T-cell (primary cell): ENCODE data around the gene OR2D3. TPM values are rescaled to one million over a fixed set of nuclear protein-coding genes. Genes with fewer than 3 reads are reported as not detected.

Experiments
- ATAC-seq, 4 experiments: fragments of 200-7000 bp in 3 of 4; fragments of 150-1000 bp in 1 of 4; cut with Tn5 transposase; replicated peaks in 1 of 4; 1 replicate in 3 of 4; 2 replicates in 1 of 4; pipeline ENCODE4 v1.10.0; 2021; ENCODE audit warnings: moderate library complexity in 3 of 4, mild to moderate bottlenecking in 2 of 4, moderate number of reproducible peaks in 1 of 4
- CTCF ChIA-PET, 2 donors: fragments of 300-600 bp; sonication (Branson Sonifier 250); formaldehyde crosslinking; loops; one replicate each; lab custom pipeline; 2022; ENCODE audit warnings: antibody characterized with exemption in 2 of 2; lab: Charles Lee
- POLR2A ChIA-PET, 2 donors: fragments of 300-600 bp; sonication (Branson Sonifier 250); formaldehyde crosslinking; loops; one replicate each; lab custom pipeline; 2022; ENCODE audit warnings: antibody characterized with exemption in 2 of 2; lab: Charles Lee
- DNase-seq, 35 experiments: peaks; one replicate each; pipeline versions ENCODE4 v3.0.0 to v3.0.0-alpha.2; 2013 to 2023
- H3K27ac ChIP-seq: one replicate; pipeline ENCODE4 v1.5.1; 2013; ENCODE audit warnings: low read length
- H3K27me3 ChIP-seq, 2 experiments: replicated peaks in 1 of 2; 1 replicate in 1 of 2; 2 replicates in 1 of 2; pipeline versions ENCODE4 v1.6.1 to v1.7.0; 2013; ENCODE audit warnings: low read length in 1 of 2, mixed read lengths in 1 of 2; ENCODE audit not compliant: control insufficient read depth in 2 of 2, insufficient read depth in 2 of 2; ENCODE audit errors: extremely low read depth in 1 of 2
- H3K36me3 ChIP-seq, 2 donors: 1 replicate in 1 of 2; 2 replicates in 1 of 2; pipeline versions ENCODE4 v1.6.1 to v1.7.0; 2013; ENCODE audit warnings: low read length in 1 of 2; ENCODE audit not compliant: control insufficient read depth in 2 of 2, insufficient read depth in 1 of 2; ENCODE audit errors: extremely low read depth in 1 of 2
- H3K4me1 ChIP-seq, 2 experiments: 1 replicate in 1 of 2; 2 replicates in 1 of 2; pipeline versions ENCODE4 v1.6.1 to v1.7.0; 2013; ENCODE audit warnings: low read length in 2 of 2, mixed read lengths in 1 of 2; ENCODE audit not compliant: insufficient read depth in 2 of 2, control insufficient read depth in 1 of 2; ENCODE audit errors: extremely low read depth in 1 of 2
- H3K4me3 ChIP-seq, 2 donors: 1 replicate in 1 of 2; 2 replicates in 1 of 2; pipeline versions ENCODE4 v1.5.1 to v1.7.0; 2013; ENCODE audit warnings: mild to moderate bottlenecking in 2 of 2, low read length in 1 of 2, moderate library complexity in 1 of 2; ENCODE audit not compliant: control insufficient read depth in 1 of 2; ENCODE audit errors: extremely low read depth in 1 of 2
- H3K9me3 ChIP-seq: 2 replicates; pipeline ENCODE4 v1.7.0; 2013
- H3K27ac Mint-ChIP-seq, 2 donors: one replicate each; pipeline ENCODE4 v1.8.0; 2020 to 2021; ENCODE audit warnings: mild to moderate bottlenecking in 2 of 2, mixed read lengths in 2 of 2
- H3K27me3 Mint-ChIP-seq, 2 donors: one replicate each; pipeline ENCODE4 v1.8.0; 2021 to 2022; ENCODE audit warnings: mixed read lengths in 2 of 2
- H3K36me3 Mint-ChIP-seq: one replicate; pipeline ENCODE4 v1.8.0; 2021; ENCODE audit warnings: mixed read lengths
- H3K4me1 Mint-ChIP-seq, 3 donors: one replicate each; pipeline ENCODE4 v1.8.0; 2020 to 2022; ENCODE audit warnings: mixed read lengths in 3 of 3, mild to moderate bottlenecking in 1 of 3
- H3K4me3 Mint-ChIP-seq, 3 donors: one replicate each; pipeline ENCODE4 v1.8.0; 2020 to 2022; ENCODE audit warnings: mild to moderate bottlenecking in 3 of 3, mixed read lengths in 3 of 3, moderate library complexity in 3 of 3
- H3K9me3 Mint-ChIP-seq, 3 donors: one replicate each; pipeline ENCODE4 v1.8.0; 2020 to 2022; ENCODE audit warnings: mixed read lengths in 3 of 3
- WGBS: methylation state at CpG from one replicate; pipeline ENCODE4 v1.1.5; 2013; ENCODE audit warnings: missing lambda C conversion rate; ENCODE audit not compliant: insufficient coverage; 5-methylcytosine and 5-hydroxymethylcytosine counted together
- total RNA-seq, 35 experiments: library from RNA in 6 of 35; stranded (reverse) in 6 of 35; fragments of 120-200 nt in 1 of 35; gene quantifications; one replicate each; pipeline versions ENCODE4 v1.2.1 to v1.2.4 and lab custom pipeline; 2013 to 2026

The OR2D3 gene, protein sequence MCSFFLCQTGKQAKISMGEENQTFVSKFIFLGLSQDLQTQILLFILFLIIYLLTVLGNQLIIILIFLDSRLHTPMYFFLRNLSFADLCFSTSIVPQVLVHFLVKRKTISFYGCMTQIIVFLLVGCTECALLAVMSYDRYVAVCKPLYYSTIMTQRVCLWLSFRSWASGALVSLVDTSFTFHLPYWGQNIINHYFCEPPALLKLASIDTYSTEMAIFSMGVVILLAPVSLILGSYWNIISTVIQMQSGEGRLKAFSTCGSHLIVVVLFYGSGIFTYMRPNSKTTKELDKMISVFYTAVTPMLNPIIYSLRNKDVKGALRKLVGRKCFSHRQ
- total RNA-seq (not detected), total RNA-seq (lab: John Stamatoyannopoulos, UW) (0 reads per million in 29 experiments)
- total RNA-seq (2013): not detected

DNA sequence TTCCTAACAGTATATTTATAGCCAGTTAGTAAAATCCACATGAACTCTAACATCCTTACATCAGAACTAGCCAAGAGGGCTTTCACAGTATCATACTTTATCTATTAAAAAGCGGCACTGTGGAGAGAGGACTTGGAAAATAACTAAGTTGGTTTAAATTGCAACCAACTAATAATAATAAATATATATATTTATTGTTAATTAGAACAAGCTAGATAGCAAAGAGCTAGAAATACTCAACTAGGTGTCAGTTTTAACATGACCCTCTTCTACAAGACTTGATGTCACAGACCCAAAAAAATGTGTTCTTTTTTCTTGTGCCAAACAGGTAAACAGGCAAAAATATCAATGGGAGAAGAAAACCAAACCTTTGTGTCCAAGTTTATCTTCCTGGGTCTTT, at the start of gene OR2D3:
Gene OR2D3 (plus strand): TSS at position 301 of the 400 bp plus-strand sequence. CDS start 0 bp downstream, at position 301.
- no peak for DNase-seq
- Histone ChIP-seq H3K36me3 (no peaks in the 10 kb centered on the region), H3K4me3 (no peak within 1 kb of the TSS), H3K27me3 (no peaks in the 10 kb centered on the region), H3K27ac (no peak within 1 kb of the TSS), H3K9me3 (no peaks in the 10 kb centered on the region), H3K4me1 (no peaks in the 10 kb centered on the region)
- no peak for ATAC-seq
- H3K27ac Mint-ChIP-seq: no peak within 1 kb of the TSS
- POLR2A ChIA-PET: no interaction called here
- H3K27me3 Mint-ChIP-seq: peaks cover 14 to 37% of the 10 kb centered on the region in 2 donors
- WGBS: no CpG with 5 or more reads among the region's 1 CpG
- peaks cover 0 to 5% (median 0%) of the 10 kb centered on the region in 3 donors for H3K9me3 Mint-ChIP-seq
- no peak within 1 kb of the TSS for H3K4me3 Mint-ChIP-seq
- H3K36me3 Mint-ChIP-seq: no peaks in the 10 kb centered on the region
- CTCF ChIA-PET: no interaction called here
- peaks cover 2% of the 10 kb centered on the region in 3 donors for H3K4me1 Mint-ChIP-seq

DNA sequence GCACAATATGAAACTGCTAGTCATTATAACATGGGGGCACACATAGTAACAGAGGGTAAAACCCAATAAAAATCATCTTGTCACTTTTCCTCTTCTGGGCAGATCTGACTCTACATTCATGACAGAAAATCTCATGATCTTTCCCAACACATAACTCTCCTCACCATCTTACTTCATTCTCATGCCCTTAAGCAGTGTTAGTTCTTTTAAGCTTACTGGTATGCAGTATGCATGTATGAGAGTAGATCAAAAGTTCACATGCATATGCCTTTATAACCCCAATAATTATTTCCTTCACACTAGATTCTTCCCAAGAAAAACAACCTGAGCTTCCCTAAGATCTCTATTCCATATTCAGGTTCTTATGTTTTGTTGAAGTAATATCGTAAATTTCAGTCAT, 49.5 kb upstream of the OR2D3 start:
- peaks cover 0 to 3% of the 10 kb centered on the region in 2 experiments for H3K27me3 ChIP-seq
- Mint-ChIP-seq H3K27ac (no peak overlapping the region), H3K27me3 (peaks cover 2 to 11% of the 10 kb centered on the region in 2 donors), H3K9me3 (no peaks in the 10 kb centered on the region), H3K36me3 (no peaks in the 10 kb centered on the region), H3K4me1 (no peaks in the 10 kb centered on the region), H3K4me3 (no peak overlapping the region)
- no peaks in the 10 kb centered on the region for H3K4me1 ChIP-seq
- H3K4me3 ChIP-seq: no peak overlapping the region
- CTCF ChIA-PET: no interaction called here
- no peaks in the 10 kb centered on the region for H3K36me3 ChIP-seq
- POLR2A ChIA-PET: no interaction called here
- DNase-seq: no peak
- H3K27ac ChIP-seq: no peak overlapping the region
- no peaks in the 10 kb centered on the region for H3K9me3 ChIP-seq
- WGBS: no CpG with 5 or more reads among the region's 1 CpG
- no peak for ATAC-seq

DNA sequence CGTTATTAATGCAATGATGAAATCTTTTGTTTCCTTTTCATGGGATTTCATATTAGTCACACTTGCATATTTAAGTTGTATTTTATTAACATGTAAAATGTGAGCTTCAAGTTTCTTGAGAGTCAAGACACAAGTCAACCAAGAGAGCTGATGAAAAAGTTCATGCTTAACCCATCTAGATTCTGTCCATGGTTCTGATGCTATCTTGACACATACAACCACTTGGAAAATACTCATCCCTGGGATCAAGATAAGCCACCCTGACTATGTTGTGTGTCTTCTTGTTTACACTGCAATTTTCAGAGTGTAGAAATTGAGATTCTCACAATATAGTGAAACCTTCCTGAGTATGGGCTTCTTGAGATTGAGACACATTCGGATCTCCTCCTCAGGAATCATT, 45.0 kb upstream of the OR2D3 start:
- POLR2A ChIA-PET: no interaction called here
- WGBS: 100% methylated on average over 1 of the region's 2 CpGs
- H3K9me3 ChIP-seq: no peaks in the 10 kb centered on the region
- Mint-ChIP-seq H3K36me3 (no peaks in the 10 kb centered on the region), H3K4me3 (no peak overlapping the region), H3K27ac (no peak overlapping the region), H3K27me3 (peaks cover 7 to 11% of the 10 kb centered on the region in 2 donors), H3K4me1 (no peaks in the 10 kb centered on the region), H3K9me3 (no peaks in the 10 kb centered on the region)
- H3K36me3 ChIP-seq: no peaks in the 10 kb centered on the region
- DNase-seq: no peak
- H3K4me1 ChIP-seq: no peaks in the 10 kb centered on the region
- no peak for ATAC-seq
- peaks cover 0 to 9% of the 10 kb centered on the region in 2 experiments for H3K27me3 ChIP-seq
- no peak overlapping the region for H3K27ac ChIP-seq
- H3K4me3 ChIP-seq: no peak overlapping the region
- CTCF ChIA-PET: no interaction called here

DNA sequence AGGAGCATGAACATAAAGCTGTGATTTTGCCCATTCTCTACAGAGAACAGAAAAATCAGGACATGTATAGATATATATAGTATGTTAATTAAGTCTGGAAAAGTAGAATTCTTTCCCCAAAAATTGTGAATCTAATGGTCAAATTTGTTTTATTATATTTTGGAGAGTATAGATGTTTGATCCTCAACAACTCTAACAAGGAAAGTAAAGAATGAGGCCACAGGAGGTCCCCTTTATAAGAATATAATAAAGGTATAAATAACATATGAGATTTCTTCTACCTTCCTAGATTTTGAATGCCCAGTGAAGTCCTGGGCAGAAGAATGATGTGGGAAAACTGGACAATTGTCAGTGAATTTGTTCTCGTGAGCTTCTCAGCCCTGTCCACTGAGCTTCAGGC, 44.5 kb upstream of the OR2D3 start, which contains the start of gene OR10A4:
Gene OR10A4 (plus strand): TSS at position 301 of the 400 bp plus-strand sequence. CDS start 23 bp downstream, at position 324.
- H3K27ac ChIP-seq: no peak within 1 kb of the TSS
- H3K36me3 Mint-ChIP-seq: no peaks in the 10 kb centered on the region
- H3K9me3 Mint-ChIP-seq: no peaks in the 10 kb centered on the region
- no peaks in the 10 kb centered on the region for H3K4me1 ChIP-seq
- ATAC-seq (no peak), DNase-seq (no peak)
- H3K36me3 ChIP-seq: no peaks in the 10 kb centered on the region
- H3K4me1 Mint-ChIP-seq: no peaks in the 10 kb centered on the region
- H3K9me3 ChIP-seq: no peaks in the 10 kb centered on the region
- peaks cover 5 to 13% of the 10 kb centered on the region in 2 donors for H3K27me3 Mint-ChIP-seq
- 67% methylated on average over 1 of the region's 1 CpG for WGBS
- H3K27me3 ChIP-seq: peaks cover 0 to 9% of the 10 kb centered on the region in 2 experiments
- H3K4me3 Mint-ChIP-seq: no peak within 1 kb of the TSS
- no peak within 1 kb of the TSS for H3K27ac Mint-ChIP-seq
- ChIA-PET CTCF (interaction anchor here in 1 of 2 donors (0.5 kb wide), 1 partner anchor 309 kb away, joined by 4 read pairs; no protein-coding TSS in a partner anchor), POLR2A (no interaction called here)
- H3K4me3 ChIP-seq: no peak within 1 kb of the TSS

DNA sequence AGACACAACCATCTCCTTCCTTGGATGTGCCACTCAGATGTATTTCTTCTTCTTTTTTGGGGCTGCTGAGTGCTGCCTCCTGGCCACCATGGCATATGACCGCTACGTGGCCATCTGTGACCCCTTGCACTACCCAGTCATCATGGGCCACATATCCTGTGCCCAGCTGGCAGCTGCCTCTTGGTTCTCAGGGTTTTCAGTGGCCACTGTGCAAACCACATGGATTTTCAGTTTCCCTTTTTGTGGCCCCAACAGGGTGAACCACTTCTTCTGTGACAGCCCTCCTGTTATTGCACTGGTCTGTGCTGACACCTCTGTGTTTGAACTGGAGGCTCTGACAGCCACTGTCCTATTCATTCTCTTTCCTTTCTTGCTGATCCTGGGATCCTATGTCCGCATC, 43.9 kb upstream of the OR2D3 start:
- Histone ChIP-seq H3K27ac (no peak overlapping the region), H3K36me3 (no peaks in the 10 kb centered on the region), H3K4me1 (no peaks in the 10 kb centered on the region), H3K27me3 (peaks cover 0 to 9% of the 10 kb centered on the region in 2 experiments), H3K4me3 (no peak overlapping the region), H3K9me3 (no peaks in the 10 kb centered on the region)
- ChIA-PET CTCF (no interaction called here), POLR2A (no interaction called here)
- H3K36me3 Mint-ChIP-seq: no peaks in the 10 kb centered on the region
- H3K4me3 Mint-ChIP-seq: no peak overlapping the region
- ATAC-seq (no peak), DNase-seq (no peak)
- H3K27ac Mint-ChIP-seq: no peak overlapping the region
- WGBS: 85% methylated on average over 3 of the region's 3 CpGs
- no peaks in the 10 kb centered on the region for H3K9me3 Mint-ChIP-seq
- H3K27me3 Mint-ChIP-seq: peaks cover 3 to 13% of the 10 kb centered on the region in 2 donors
- no peaks in the 10 kb centered on the region for H3K4me1 Mint-ChIP-seq

DNA sequence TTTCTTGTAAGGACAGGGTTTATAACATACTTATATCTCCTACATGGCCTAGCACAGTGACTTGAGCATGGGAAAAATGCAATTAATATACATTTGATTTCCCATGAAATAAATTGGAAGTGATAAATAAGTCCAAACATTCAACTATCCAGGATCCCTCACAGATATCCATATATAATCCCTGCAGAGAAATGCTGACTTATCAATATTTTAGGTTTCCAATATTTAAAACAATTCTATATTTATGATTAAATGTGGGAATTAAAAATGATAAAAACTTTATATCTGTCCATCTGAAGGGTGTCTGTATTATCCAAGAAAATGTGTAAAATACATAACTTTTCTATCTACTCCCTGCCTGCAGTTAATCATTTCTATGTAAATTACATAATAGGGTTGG, 38.1 kb upstream of the OR2D3 start:
- H3K9me3 ChIP-seq: no peaks in the 10 kb centered on the region
- H3K27me3 ChIP-seq: no peaks in the 10 kb centered on the region
- Mint-ChIP-seq H3K9me3 (no peaks in the 10 kb centered on the region), H3K27ac (no peak overlapping the region), H3K4me1 (no peaks in the 10 kb centered on the region), H3K27me3 (peaks cover 4 to 11% of the 10 kb centered on the region in 2 donors), H3K36me3 (no peaks in the 10 kb centered on the region), H3K4me3 (no peak overlapping the region)
- no peak overlapping the region for H3K27ac ChIP-seq
- POLR2A ChIA-PET: no interaction called here
- no peak overlapping the region for H3K4me3 ChIP-seq
- DNase-seq (no peak), ATAC-seq (no peak)
- H3K36me3 ChIP-seq: no peaks in the 10 kb centered on the region
- H3K4me1 ChIP-seq: no peaks in the 10 kb centered on the region
- CTCF ChIA-PET: no interaction called here
